ENCODE results near the gene GART.

The GART gene

GRCh38 chr21:33552999-33553598 lies 11.2 kb upstream of the GART start:
- DNase-seq (ENCODE audit: low spot score) = no peak

- DNase-seq (ENCODE audit: low spot score) = no peak
Measured at GRCh38 chr21:33552093-33552998, 10.4 kb upstream of the GART start.

- DNase-seq (ENCODE audit: low spot score) = no peak
Measured at GRCh38 chr21:33551664-33552063, 9.7 kb upstream of the GART start.

GRCh38 chr21:33550772-33551660 lies 9.1 kb upstream of the GART start:
- DNase-seq (ENCODE audit: low spot score) = no peak

GRCh38 chr21:33549848-33550771 lies 8.2 kb upstream of the GART start:
- no peak for DNase-seq (ENCODE audit: low spot score)

GRCh38 chr21:33546086-33546485 lies 4.2 kb upstream of the GART start:
- DNase-seq (ENCODE audit: low spot score) = no peak

- DNase-seq (ENCODE audit: low spot score) = no peak
Measured at GRCh38 chr21:33544451-33545195, 2.7 kb upstream of the GART start.

- DNase-seq (ENCODE audit: low spot score) = no peak
Measured at GRCh38 chr21:33543505-33544129, 1.7 kb upstream of the GART start.

- peak; percentile 97 for DNase-seq (ENCODE audit: low spot score)
Measured at GRCh38 chr21:33542640-33543504, 955 bp upstream of the GART start, which contains the start of gene SON. Gene SON, plus strand, starts transcription at chr21:33543038. Its CDS starts 55 bp downstream, at chr21:33543093.

GRCh38 chr21:33541105-33541711 lies 709 bp downstream of the GART start:
- no peak for DNase-seq (ENCODE audit: low spot score)

- no peak for DNase-seq (ENCODE audit: low spot score)
Measured at GRCh38 chr21:33540711-33541104, 1.2 kb downstream of the GART start.

- peak; percentile 60 for DNase-seq (ENCODE audit: low spot score)
Measured at GRCh38 chr21:33539616-33540015, 2.3 kb downstream of the GART start.

- no peak for DNase-seq (ENCODE audit: low spot score)
Measured at GRCh38 chr21:33537212-33537611, 4.7 kb downstream of the GART start.

GRCh38 chr21:33531007-33531406 lies 10.9 kb downstream of the GART start:
- DNase-seq (ENCODE audit: low spot score) = no peak

- no peak for DNase-seq (ENCODE audit: low spot score)
Measured at GRCh38 chr21:33522953-33523349, 19.0 kb downstream of the GART start.

GRCh38 chr21:33522297-33522952 lies 19.5 kb downstream of the GART start:
- no peak for DNase-seq (ENCODE audit: low spot score)

- DNase-seq (ENCODE audit: low spot score) = no peak
Measured at GRCh38 chr21:33518899-33519298, 23.0 kb downstream of the GART start.

GRCh38 chr21:33514229-33514628 lies 27.7 kb downstream of the GART start:
- no peak for DNase-seq (ENCODE audit: low spot score)
